Activated CD4-positive, CD25-positive, alpha-beta regulatory T cell treated with anti-CD3 and anti-CD28 coated beads, Interleukin-2, amount 50 U/mL, for 16 hours (primary cell): ENCODE measurements around the gene WHRN.

Experiments
- DNase-seq: peaks from one replicate; pipeline ENCODE4 v3.0.0-alpha.2; 2020; ENCODE audit warnings: low read depth, low spot score

WHRN gene

DNA sequence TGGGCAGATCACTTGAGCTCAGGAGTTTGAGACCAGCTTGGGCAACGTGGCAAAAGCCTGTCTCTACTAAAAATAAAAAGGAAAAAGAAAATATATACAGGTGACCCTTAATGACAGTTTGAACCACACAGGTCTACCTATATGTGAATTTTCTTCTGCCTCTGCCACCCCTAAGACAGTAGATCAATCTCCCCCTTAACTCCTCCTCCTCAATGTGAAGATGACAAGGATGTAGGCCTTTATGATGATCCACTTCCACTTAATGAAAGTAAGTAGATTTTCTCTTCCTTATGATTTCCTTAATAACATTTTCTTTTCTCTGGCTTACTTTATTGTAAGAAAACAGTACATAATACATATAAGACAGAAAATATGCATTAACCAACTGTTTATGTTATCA is 120.9 kb downstream of the WHRN start:
- no peak for DNase-seq

DNA sequence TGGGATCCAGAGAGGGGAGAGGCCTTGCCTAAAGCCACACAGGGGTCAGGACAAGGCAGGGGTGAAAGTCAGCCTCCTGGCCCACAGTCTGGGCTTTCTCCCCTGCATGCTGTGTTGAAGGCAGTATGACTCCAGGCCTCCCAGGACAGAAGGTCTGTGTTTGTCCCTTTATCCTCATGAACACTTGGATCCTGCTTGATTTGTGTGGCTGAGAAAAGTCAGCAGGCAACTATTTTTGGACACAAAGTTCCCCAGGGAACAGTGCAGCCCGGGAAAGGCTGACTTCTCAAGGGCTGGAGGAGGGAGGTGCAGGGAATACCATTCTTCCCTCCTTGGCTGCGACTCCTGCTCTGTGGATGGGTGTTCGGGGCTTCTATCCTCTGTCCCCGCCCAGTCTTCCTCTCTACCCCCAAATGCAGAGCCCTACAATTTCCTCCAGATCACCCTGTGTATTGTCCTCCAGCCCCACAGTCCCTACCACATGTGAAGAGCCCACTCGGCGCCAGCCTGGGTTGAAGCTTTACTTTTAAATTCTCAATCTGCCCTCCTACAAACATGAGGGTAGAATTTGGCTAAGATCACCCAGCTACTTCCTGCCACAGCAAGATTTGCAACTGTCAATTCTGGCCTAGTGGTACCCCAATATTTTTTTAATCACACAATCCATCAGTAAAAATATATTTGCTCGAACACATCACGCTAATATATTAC is 121.6 kb downstream of the WHRN start:
- DNase-seq = no peak

DNA sequence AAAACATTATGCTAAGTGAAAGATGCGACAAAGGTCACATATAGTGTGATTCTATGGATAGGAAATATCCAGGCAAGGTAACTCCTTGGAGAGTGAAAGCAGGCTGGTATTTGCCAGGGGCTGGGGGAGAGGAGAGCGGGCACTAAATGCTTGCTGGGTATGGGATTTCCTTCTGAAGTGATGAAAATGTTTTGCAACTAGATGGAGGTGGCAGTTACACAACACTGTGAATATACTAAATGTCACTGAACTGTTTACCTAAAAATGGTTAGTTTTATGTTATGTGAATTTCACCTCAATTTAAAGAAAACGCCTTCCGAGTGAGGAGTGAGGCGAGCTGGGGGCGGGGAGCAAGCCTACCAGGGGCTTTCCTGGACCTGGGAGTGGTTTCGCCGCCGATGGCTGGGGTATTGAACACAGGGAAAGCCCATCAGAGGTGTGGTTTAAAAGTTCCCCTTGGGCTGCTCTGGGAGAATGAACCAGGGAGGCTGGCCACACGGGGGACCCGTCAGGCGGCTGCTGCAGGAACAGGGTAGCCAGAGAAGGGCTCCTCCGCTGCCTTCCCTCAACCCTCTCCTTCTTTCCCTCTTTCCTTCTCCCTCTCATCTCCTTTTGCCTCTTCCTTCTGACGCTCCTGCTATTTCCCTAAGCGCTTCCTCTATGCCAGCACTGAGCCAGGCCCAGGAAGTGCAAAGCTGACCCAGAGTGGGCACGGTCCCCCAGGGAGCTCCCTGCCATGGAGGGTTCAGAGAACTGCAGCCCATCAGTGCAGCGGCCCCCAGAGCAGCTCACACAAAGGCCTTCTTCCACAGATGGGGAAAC is 122.4 kb downstream of the WHRN start:
- DNase-seq = peak; percentile 49

DNA sequence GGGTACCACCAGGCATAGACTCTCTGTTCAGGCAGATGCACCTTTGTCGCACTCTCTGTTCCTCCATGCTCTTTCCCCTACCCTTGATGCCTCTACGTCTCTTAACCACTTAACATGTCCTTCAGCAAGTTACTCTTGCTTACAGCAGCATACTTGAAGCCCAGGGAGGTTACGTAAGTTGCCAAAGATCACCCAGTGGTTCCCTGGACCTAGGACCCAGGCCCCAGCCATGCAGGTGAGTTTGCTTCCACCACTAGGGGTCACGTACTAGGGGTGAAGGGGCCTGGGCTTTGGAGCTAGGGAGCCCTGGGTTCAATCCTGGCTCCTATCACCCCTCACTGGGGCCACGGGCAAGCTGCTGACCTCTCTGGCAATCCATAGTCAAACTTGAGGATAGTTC is 126.4 kb downstream of the WHRN start:
- DNase-seq = no peak

DNA sequence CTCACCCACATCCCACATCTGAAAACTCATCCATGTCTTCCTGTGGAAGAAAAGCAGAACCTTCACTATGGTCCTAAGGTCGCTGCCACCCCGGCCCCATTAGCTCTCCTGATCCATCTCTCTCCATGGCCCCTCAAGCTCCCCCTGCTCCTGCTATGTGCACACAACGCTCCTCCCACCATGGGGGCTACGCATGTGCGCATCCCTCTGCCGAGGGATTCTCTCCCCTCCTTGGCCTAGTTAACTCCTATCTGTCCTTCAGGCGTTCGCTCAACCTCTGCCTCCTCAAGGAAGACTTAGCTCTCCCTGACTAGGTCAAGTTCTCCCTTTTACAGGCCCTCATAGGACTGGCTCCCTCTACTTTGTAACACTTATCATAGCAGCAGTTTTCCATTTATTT is 127.3 kb downstream of the WHRN start:
- no peak for DNase-seq

DNA sequence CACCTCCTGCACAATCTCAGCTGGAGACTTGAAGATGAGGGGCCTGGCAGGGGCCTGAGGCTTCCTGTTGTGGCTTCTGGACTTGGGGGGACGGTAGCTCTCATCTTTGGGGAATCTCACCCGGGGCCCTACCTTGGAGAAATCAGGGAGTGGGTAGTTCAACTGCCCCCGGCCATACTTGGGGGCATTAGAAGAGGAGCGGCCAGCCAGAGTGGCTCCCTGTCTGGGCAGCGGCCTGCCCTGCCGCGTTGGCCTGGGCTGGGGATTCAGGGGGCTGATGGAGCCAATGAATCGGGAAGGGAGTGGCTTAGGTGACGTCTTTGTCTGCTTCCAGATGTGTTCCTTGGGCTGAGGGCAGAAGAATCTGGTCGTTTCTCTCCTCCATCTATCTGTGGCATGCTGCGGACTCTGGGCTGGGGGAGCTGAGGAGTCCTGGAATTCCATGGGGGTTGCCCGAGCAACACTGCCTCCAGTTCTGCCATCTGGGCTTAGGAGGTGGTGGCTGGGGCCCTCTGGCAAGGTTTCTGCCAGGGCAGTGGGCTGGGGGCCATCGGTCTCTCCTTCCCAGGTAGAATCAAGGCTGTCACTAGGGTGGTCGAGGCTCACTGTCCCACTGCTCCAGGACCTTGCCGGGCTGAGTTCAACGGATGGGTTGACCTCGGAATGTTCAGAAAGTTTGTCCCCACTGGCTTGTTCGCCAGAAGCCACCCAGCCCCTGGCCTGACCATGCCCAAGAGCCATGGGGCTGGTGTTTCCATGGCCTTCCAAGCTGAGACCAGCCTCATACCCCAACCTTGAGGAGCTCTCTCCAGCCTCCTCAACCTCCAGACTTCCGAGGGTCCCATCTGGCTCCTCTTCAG is 128.5 kb downstream of the WHRN start:
- DNase-seq = no peak

DNA sequence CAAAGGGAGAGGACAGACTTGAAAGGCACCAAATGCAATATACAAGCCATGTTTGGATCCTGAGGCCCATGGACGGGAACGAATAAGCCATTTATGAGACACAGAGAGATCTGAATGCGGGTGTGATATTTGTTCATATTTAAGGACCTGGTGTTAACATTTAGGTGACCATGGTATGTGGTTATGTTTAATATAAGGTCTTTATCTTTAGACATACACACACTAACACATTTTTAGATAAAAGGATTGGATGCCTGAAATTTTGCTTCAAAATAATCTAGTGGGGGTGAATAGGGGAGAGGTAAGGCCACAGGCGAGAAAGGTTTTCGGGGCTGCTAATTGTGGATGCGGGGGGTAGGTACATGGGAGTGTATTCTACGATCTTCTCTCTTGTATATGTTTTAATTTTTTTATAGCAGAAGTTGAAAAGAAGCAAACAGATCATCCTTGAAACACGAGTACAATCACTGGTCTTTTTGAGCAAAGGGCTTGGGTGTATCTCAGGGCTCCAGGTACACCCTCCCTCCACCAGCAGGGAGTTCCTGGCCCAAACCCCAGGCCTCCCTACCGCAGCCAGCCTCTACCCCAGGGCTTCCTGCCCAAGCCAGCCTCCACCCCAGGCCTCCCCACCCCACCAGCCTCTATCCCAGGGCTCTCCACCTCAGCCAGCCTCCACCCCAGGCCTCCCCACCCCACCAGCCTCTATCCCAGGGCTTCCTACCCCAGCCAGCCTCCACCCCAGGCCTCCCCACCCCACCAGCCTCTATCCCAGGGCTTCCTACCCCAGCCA is 129.7 kb downstream of the WHRN start:
- DNase-seq = no peak

DNA sequence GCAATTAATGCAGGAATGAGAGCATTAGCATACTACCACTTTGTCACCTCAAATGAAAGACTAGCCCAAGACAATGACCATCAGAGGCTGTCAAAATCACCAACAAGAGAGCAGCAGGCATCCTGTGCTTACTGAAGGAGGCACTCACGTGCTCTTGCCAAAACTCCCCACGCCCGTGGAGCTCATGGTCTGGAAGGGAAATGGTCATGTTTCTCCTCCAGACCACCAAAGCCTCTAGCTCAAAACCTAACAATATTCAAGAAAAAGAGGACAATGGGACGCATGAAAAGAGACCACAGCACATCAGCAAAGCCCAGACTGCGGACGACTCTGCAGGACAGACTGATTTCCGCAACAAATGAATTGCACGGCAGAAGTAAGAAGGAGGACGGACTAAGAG is 130.3 kb downstream of the WHRN start:
- no peak for DNase-seq

DNA sequence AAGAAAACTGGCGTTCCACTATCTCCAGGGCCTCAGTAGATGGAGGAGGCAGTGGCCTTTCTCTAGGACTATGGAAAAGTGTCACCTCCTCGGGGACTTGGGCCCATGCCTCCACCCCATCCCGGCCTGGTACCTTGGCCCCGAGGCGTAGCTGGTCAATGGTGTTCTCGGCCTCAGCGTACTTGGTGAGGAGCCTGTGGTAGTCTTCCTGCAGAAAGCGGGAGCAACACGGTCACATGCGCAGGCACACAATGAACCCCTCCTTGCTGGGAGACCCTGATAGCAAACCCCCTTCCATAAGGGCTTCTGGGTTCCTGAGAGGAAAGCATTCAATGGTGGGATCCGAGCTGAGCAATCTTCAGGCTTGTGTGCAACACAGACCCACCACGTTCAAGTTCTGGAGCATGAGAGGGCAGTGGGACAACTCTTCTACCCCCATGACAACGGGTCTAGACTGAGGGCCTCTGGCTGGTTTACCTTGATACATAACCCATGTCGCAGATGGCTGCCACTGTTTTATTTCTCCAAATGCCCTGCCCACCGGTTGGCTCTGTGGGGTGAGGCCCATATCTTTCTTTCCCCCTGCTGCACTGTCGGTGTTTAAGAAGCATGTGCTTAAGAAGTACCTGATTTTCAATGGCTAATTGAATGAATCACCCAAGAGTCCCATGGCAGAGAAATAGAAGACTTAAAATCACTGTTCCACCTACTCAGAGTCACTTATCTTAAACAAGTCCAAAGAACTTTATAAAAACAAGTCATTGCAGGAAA is 131.1 kb downstream of the WHRN start:
- DNase-seq = no peak

DNA sequence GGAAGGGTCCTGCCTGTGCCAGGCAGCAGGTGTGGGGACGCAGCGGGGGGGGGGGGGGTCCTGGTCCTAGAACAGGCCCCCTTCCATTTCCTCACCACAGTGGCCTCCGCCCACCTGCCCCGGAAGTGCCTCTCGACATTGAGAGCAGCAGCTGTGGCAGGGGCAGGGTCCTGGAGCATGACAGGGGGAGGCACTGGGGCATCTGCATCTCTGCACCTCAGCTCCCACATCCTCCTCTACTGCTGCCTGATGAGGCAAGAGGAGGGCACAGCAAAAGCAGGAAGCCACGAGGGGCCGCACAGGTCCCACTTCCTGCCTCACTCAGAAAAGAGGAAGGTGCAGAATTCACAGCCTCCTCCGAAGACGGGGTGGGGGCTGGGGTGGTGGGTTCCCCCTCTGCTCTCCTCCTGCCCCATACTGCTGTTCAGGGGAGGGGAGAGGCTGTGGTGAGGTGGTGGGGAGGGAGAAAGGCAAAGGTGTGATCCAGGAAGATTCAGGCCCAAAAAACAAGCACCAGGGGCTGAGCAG is 132.3 kb downstream of the WHRN start:
- peak; percentile 60 for DNase-seq

DNA sequence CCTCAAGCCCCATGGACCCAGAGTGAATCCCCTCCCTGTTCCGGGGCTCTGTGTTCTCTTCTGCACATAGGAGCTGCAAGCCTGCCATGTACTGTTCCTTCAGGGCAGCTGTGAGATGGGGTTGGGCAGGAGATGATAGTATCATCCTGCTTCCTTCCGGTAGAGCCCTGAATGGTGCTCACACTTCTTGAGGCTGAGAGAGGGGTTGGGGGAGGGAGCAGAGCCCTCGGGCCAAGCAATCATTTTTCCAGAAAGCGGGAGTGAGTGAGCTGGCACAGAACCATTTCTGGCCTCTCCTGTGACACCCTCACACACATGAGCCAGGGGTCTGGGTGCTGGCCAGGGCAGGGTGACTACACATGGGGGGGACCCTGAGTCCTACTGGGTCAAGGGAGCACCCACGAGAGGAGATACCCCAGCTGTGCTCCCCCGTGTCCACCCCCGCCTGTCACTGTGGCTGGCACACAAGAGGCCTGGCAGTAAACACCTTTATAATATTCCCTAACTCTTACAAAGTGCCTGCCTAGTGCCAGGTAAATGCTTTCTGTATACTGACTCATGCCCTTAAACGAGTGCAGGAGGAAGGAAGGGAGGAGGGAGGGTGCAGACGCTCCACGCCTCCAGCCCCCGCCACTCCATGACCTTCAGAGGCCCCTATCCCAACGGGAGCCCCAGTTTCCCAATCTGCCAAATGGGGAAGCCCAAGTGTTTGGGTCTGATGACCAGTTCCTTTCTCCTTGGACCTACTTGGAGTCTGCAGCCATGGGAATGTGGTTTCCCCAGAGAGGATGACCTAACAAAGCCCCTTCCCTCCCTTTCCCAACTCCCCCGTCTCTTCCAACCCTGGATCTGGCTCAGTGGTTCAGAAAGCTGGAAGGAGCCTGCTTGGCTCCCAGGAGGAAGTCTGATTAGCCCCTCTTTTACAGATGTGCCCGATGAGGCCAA is 133.0 kb downstream of the WHRN start:
- DNase-seq = no peak

DNA sequence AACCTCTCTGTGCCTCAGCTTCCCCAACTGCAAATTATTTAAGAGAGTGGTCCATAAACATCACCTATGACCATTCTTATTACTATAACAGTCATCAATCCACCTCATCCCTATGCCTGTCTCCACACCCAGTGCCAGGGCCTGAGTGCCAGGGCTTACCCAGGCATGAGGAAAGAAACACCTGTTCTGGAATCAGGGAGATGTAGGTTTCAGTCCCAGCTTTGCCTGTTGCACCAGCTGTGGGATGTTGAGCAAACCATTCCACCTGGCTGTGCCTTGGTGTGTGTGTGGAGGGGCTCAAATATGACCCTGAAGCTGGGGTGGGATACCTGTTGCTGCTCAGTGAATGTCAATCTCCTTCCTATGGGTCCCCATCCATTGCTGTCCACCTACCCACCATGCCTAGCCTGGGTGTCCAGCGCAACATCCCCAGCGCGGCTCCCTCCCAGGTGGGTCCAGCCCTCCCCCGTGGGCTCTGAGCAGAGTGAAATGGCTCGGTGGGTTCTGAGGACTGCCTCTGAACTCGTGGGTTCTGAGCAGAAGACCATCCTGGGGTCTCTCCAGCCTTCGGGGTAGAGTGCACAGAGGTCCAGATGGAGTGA is 133.8 kb downstream of the WHRN start:
- DNase-seq = no peak

DNA sequence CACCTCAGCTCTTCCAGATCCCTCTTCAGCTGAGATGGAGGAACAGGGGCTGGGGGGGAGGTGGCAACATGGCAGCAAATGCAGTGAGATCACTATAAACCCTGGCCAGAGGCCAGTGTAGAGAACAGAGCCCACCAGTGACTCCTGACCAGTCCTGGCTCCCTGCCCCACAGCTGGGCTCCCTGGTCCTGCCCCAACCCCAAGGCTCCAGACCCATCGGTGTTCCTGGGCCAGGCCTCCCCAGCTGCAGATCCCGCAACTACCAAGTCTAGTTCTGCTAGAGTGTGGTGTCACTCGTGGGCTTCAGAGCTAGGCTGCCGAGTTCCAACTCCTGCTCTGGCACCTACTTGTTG is 134.3 kb downstream of the WHRN start:
- no peak for DNase-seq

DNA sequence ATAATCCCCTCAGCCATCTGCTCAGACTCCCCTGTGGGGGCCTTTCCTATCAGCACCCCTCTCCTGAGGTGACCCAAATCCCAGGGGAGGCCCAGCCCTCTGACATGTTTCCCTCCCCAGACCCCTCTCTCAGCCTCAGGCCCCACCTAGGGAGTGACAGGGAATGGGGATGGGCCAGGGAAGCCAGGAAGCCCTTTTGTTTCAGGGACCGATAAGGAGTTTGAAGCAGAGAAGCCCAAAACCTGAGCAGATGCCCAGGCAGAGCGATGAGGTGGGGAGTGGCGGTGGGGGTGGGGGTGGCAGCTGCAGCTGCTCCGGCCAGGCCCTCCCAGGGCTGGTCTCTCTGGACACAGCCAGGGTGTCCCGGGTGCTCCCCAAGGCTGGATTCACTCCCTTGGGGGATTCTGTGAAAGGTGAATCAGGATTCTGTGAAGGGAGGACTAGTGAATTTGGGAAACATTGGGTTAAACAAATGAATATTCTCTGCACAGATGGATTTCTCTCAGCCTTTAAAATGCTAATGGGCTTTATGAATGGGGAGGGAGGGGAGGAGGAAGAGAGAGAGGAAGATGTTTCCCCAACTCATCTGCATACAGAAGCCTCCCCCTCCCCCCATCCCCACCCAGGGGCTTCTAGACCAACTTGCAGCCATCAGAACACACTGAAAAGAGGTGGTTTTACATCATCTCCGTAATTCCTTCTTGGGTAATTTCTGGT is 134.9 kb downstream of the WHRN start:
- DNase-seq = no peak

DNA sequence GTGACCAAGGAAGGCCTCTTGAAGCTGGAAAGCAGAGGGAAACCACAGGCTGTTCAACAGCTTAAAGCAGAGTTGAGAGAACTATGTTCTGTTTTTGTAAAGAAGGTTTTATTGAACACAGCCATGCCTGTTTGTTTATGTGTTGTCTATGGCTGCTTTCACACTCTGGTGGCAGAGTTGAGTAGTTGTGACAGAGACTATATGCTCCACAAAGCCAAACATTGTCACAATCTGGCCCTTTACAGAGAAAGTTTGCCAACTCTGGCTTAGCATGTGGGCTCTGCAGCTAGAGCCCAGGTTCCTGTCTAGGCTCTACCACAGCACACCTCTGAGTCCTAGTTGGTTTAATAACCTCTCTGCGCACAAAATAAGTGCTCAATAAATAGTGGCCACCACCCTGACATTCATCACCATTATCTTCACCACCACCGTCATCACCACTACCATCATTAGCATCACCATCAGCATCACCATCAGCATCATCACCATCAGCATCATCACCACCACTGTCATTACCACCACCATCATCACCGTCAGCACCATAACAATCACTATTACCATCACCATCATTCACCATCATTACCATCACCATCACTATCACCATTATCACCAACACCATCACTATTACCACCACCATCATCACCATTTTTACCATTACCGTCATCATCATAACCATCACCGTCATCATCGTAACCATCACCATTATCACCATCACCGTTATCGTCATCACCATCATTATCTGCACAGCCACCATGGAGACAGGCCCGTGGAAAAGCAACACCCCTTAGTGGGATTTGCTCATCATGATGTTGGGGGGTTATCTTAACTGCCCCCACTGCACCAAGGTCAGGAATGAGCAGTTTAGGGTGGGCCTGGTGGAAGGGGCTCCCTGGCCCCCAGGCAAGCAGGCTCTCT is 135.8 kb downstream of the WHRN start:
- DNase-seq = no peak

DNA sequence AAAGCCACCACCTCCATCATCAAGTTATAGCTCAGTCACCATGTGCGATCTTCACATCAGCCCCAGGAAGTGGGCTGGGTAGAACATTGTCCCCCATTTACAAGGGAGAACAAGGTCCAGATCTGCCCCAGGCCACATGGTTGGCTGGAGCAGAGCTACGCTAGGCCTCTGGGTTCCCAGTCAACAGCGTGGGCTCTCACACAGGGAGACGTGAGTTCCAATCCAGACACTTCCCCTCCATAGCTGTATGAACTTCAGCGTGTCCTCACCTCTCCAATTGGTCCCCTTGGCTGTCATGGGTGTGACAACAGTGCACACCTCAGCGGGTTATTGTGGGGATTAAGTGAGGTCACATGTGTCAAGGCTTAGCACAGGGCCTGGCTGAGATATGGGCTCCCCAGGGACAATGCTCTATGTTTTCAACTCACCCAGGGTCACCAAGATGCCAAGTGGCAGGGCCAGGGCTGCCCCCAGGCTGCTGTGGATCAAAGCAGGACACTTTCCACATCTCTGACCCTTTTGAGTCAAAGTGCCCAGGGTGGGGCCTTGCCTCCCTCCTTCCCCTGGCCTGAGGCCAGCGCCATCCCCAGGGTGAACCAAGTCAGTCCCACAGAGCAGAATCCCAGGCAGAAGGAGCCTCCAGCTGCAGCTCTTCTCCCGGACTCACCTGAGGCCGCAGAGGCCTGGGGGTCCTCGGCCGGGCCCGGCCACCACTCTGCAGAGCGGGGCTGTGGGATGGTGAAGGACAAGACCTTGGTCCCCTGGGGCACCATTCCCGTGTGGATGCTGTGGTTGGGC is 137.3 kb downstream of the WHRN start:
- DNase-seq = no peak
